A549 (cell line): ENCODE results near the gene MAP9.

Experiments used
- CTCF ChIP-seq: fragments of >200 bp; sonication (Bioruptor Twin); formaldehyde crosslinking; IDR thresholded peaks from 3 replicates; pipeline ENCODE4 v1.5.1; 2016
- EP300 ChIP-seq, 2 experiments: fragments of >200 bp; sonication (Bioruptor Twin); formaldehyde crosslinking; IDR thresholded peaks; 2 replicates in 1 of 2; 3 replicates in 1 of 2; pipeline ENCODE4 v1.6.1; 2016 to 2017
- FOSB ChIP-seq: fragments of 250-450 bp; sonication (Bioruptor Pico); IDR thresholded peaks from 2 replicates; pipeline ENCODE4 v1.5.0; 2020; ENCODE audit warnings: mild to moderate bottlenecking, moderate library complexity
- MAX ChIP-seq: IDR thresholded peaks from 2 replicates; pipeline ENCODE4 v1.6.1; 2012
- POLR2A ChIP-seq: IDR thresholded peaks from 2 replicates; pipeline ENCODE4 v1.6.1; 2012; ENCODE audit warnings: mild to moderate bottlenecking, low read length
- POLR2AphosphoS2 ChIP-seq: conservative IDR thresholded peaks from 2 replicates; pipeline ENCODE4 v1.6.1; 2012; ENCODE audit warnings: low read length, improper control_type of control experiment, inconsistent platforms
- SREBF2 ChIP-seq: fragments of 450-650 bp; IDR thresholded peaks from 2 replicates; pipeline ENCODE4 v1.6.1; 2014; ENCODE audit warnings: mild to moderate bottlenecking, moderate library complexity
- TF ChIP-seq, protein P1 (sequence below): fragments of 200-600 bp; sonication (generic); IDR thresholded peaks from 2 replicates; pipeline ENCODE4 v1.6.1; 2016; ENCODE audit warnings: antibody characterized with exemption, mild to moderate bottlenecking, moderate library complexity
- TF ChIP-seq, protein P2 (sequence below): IDR thresholded peaks from 2 replicates; pipeline ENCODE4 v1.6.1; 2012; ENCODE audit warnings: low read depth, borderline replicate concordance
- TF ChIP-seq, protein P3 (sequence below): fragments of 150-350 bp; IDR thresholded peaks from 2 replicates; pipeline ENCODE4 v1.6.1; 2014; ENCODE audit warnings: low read depth, mild to moderate bottlenecking, low read length

GRCh38 chr4:155371432-155372043, 5.2 kb downstream of the MAP9 start:
- TF ChIP-seq POLR2A = no peak
- TF ChIP-seq CTCF = peak; percentile 58
- TF ChIP-seq FOSB (CRISPR knock-in tag) = no peak
- TF ChIP-seq, protein P1, sequence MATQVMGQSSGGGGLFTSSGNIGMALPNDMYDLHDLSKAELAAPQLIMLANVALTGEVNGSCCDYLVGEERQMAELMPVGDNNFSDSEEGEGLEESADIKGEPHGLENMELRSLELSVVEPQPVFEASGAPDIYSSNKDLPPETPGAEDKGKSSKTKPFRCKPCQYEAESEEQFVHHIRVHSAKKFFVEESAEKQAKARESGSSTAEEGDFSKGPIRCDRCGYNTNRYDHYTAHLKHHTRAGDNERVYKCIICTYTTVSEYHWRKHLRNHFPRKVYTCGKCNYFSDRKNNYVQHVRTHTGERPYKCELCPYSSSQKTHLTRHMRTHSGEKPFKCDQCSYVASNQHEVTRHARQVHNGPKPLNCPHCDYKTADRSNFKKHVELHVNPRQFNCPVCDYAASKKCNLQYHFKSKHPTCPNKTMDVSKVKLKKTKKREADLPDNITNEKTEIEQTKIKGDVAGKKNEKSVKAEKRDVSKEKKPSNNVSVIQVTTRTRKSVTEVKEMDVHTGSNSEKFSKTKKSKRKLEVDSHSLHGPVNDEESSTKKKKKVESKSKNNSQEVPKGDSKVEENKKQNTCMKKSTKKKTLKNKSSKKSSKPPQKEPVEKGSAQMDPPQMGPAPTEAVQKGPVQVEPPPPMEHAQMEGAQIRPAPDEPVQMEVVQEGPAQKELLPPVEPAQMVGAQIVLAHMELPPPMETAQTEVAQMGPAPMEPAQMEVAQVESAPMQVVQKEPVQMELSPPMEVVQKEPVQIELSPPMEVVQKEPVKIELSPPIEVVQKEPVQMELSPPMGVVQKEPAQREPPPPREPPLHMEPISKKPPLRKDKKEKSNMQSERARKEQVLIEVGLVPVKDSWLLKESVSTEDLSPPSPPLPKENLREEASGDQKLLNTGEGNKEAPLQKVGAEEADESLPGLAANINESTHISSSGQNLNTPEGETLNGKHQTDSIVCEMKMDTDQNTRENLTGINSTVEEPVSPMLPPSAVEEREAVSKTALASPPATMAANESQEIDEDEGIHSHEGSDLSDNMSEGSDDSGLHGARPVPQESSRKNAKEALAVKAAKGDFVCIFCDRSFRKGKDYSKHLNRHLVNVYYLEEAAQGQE = no peak
- no peak for TF ChIP-seq POLR2AphosphoS2
- TF ChIP-seq SREBF2 = no peak
- no peak for TF ChIP-seq EP300 (IDR thresholded peaks at IDR 0.05)
- no peak for TF ChIP-seq MAX
- TF ChIP-seq, protein P2, sequence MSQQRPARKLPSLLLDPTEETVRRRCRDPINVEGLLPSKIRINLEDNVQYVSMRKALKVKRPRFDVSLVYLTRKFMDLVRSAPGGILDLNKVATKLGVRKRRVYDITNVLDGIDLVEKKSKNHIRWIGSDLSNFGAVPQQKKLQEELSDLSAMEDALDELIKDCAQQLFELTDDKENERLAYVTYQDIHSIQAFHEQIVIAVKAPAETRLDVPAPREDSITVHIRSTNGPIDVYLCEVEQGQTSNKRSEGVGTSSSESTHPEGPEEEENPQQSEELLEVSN = no peak
- TF ChIP-seq, protein P3, sequence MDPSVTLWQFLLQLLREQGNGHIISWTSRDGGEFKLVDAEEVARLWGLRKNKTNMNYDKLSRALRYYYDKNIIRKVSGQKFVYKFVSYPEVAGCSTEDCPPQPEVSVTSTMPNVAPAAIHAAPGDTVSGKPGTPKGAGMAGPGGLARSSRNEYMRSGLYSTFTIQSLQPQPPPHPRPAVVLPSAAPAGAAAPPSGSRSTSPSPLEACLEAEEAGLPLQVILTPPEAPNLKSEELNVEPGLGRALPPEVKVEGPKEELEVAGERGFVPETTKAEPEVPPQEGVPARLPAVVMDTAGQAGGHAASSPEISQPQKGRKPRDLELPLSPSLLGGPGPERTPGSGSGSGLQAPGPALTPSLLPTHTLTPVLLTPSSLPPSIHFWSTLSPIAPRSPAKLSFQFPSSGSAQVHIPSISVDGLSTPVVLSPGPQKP = no peak
